Activated T-helper 2 cell treated with anti-CD3 and anti-CD28 coated beads, Interferon-gamma antibody, Interleukin-2, Interleukin-4, amounts not matched to agents 10 μg/mL and 5 μg/mL and 100 μg/mL, durations not matched to agents 14 hours and 24 hours and 36 hours (primary cell): ENCODE measurements around the gene PARD3. TPM values are rescaled to one million over a fixed set of nuclear protein-coding genes. Genes with fewer than 3 reads are reported as not detected.
"Not testable (repeated sequence)": the region's sequence is repeated elsewhere in the genome, so short reads cannot be mapped to it uniquely, and the experiment has no call there.

Source experiments
- DNase-seq: peaks from one replicate; pipeline ENCODE4 v3.0.0; 2021; ENCODE audit warnings: low spot score
- H3K27ac Mint-ChIP-seq: one replicate; pipeline ENCODE4 v1.8.0; 2021; ENCODE audit warnings: mixed read lengths
- H3K27me3 Mint-ChIP-seq: one replicate; pipeline ENCODE4 v1.8.0; 2021; ENCODE audit warnings: low read depth, mixed read lengths
- H3K36me3 Mint-ChIP-seq: one replicate; pipeline ENCODE4 v1.8.0; 2021; ENCODE audit warnings: low read depth, mixed read lengths
- H3K4me1 Mint-ChIP-seq: one replicate; pipeline ENCODE4 v1.8.0; 2021; ENCODE audit warnings: low read depth, mixed read lengths
- H3K4me3 Mint-ChIP-seq: one replicate; pipeline ENCODE4 v1.8.0; 2021; ENCODE audit warnings: low read depth, mild to moderate bottlenecking, moderate library complexity, mixed read lengths
- H3K9me3 Mint-ChIP-seq: one replicate; pipeline ENCODE4 v1.8.0; 2021; ENCODE audit warnings: mixed read lengths
- intact Hi-C: fragments of 100-400 bp; cut with micrococcal nuclease; formaldehyde crosslinking; loops from one replicate; pipeline ENCODE4 v1.15.1; 2023
- total RNA-seq: library from RNA; stranded (reverse); gene quantifications from 2 replicates; pipeline ENCODE4 v1.2.3, GENCODE V29; 2022

Gene PARD3
- total RNA-seq, 1 donor from 2014 or later: 1.4 TPM

DNA sequence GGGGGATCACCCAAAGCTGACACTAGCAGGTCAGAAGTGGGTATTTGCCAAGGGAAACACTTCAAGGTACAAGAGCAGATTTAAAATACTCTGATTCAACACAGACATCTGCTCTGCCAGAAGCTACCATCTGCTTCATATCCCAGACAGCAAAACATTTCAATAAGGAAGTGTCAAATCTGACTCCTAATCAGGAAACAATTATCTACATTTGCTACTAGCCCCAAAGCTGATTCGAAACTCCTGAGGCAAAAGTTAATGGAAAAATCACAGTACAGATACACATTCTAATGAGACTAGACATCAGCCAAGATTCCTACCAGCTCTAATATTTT lies 48.9 kb downstream of the PARD3 start:
- intact Hi-C loops: no loop called here
- no peak overlapping the region for H3K27ac Mint-ChIP-seq
- H3K4me3 Mint-ChIP-seq: no peak overlapping the region
- no peaks in the 10 kb centered on the region for H3K9me3 Mint-ChIP-seq
- DNase-seq: no peak
- H3K4me1 Mint-ChIP-seq: no peaks in the 10 kb centered on the region
- no peaks in the 10 kb centered on the region for H3K36me3 Mint-ChIP-seq
- peaks cover 6% of the 10 kb centered on the region for H3K27me3 Mint-ChIP-seq

DNA sequence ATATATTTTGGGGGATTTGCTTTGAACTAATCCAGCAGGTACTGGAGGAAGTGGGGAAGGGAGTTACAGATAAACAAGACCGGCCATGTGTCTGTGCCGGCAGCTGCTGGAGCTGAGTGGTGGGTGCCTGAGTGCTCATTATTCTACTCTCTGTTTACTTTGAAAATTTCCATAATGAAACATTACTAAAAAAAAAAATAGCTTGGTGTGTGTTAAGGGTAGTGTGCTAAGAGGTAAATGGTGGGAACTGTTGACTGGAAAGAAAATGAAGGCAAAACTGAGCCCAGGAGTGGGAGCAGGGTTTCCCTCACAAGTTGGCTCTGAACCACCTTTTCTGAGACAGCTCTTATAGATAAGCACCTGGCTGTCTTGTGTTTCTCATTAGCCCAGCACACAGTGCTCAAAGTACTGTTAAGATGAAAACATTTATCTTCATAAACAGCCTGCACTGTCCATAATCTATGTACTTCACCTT lies 50.6 kb downstream of the PARD3 start:
- H3K36me3 Mint-ChIP-seq: no peaks in the 10 kb centered on the region
- H3K27ac Mint-ChIP-seq: no peak overlapping the region
- intact Hi-C loops: no loop called here
- H3K4me1 Mint-ChIP-seq: no peaks in the 10 kb centered on the region
- DNase-seq: no peak
- no peak overlapping the region for H3K4me3 Mint-ChIP-seq
- H3K9me3 Mint-ChIP-seq: no peaks in the 10 kb centered on the region
- peaks cover 1% of the 10 kb centered on the region for H3K27me3 Mint-ChIP-seq

DNA sequence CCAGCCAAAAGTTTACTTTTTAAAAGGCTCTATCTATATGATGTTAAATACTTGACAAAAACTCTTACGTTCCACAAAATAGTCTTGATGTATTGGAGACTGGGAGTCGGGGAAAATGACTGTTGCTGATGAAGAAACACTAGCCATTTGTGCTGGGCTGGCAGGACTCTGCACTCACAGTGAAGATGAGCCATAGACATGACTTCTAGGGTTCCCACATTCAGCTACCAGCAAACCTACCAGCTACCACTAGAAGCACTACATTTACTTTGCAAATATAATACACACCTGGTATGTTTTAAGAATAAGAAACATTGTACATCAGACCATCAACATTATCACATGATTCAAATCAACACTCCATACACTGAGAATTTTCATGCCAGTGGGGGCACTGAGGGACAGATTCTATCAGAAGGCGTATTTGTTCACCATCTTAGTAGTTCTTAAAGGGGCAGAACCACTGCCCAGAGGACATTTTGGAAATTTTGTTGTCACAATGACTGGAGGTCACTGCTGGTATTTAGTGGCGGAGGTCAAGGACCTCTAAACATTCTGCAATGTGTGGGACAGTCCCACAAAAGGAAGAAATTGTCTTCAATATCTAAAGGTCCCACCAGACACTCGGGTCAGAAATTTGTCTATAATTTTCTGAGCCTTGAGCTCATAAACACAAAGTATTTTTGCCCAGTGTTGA lies 52.3 kb downstream of the PARD3 start:
- Mint-ChIP-seq H3K9me3 (no peaks in the 10 kb centered on the region), H3K36me3 (no peaks in the 10 kb centered on the region), H3K27ac (no peak overlapping the region), H3K4me1 (peaks cover 8% of the 10 kb centered on the region), H3K4me3 (no peak overlapping the region), H3K27me3 (peaks cover 1% of the 10 kb centered on the region)
- intact Hi-C loops: no loop called here
- DNase-seq: no peak

DNA sequence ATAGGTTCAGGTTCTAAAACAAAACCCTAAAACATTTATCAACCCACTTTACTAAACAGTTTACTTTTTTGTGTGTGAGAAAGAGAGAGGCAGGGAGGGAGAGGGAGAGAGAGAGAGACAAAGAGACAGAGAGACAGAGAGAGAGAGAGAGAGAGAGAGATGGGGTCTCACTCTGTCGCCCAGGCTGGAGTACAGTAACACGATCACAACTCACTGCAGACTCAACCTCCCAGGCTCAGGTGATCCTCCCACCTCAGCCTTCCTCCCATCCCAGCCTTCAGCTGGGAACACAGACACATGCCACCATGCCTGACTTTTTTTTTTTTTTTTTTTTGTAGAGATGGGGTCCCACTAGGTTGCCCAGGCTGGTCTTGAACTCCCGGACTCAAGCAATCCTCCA lies 52.9 kb downstream of the PARD3 start:
- Mint-ChIP-seq H3K27me3 (peaks cover 1% of the 10 kb centered on the region), H3K9me3 (no peaks in the 10 kb centered on the region), H3K27ac (no peak overlapping the region), H3K36me3 (no peaks in the 10 kb centered on the region), H3K4me1 (peaks cover 8% of the 10 kb centered on the region), H3K4me3 (no peak overlapping the region)
- DNase-seq: no peak
- intact Hi-C loops: no loop called here

DNA sequence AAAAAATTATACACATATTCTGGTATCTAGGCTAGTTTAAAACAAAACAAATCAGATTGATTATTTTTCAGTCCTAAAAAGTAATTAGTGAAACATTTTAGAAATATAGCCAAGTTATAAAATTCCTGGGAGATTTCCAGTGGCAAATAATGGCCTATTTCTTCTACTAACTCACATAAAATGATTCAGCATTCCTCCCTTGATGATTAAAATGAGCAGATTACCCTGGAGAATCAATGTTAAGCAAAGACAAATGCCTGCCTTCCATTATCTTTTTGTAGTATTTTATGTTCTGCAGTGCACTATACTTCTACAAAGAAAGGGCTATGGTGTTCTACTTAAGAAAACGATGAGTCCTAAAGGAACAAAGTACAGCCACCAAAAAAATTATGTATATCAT lies 53.6 kb downstream of the PARD3 start:
- intact Hi-C loops: no loop called here
- Mint-ChIP-seq H3K27me3 (peaks cover 1% of the 10 kb centered on the region), H3K4me1 (peaks cover 8% of the 10 kb centered on the region), H3K4me3 (no peak overlapping the region), H3K9me3 (no peaks in the 10 kb centered on the region), H3K27ac (no peak overlapping the region), H3K36me3 (no peaks in the 10 kb centered on the region)
- DNase-seq: no peak

DNA sequence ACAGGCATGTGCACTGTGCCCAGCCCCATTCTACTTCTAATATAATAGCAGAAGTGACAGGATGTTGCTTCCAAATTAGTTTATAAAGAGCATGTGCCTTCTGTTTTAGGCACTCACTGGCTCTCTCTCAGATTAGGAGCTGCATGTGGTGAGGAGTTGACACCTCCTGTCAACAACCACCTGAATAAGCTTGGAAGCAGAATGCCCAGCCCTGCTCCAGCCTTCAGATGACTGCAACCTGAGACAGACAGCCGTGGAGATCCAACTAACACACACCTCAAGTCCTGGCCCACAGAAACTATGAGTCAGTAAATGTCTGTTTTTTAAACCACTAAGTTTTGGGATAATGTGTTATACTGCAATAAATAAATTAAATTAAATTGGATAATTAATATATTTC lies 54.5 kb downstream of the PARD3 start:
- H3K9me3 Mint-ChIP-seq: no peaks in the 10 kb centered on the region
- intact Hi-C loops: no loop called here
- no peak for DNase-seq
- H3K4me1 Mint-ChIP-seq: peaks cover 8% of the 10 kb centered on the region
- no peak overlapping the region for H3K27ac Mint-ChIP-seq
- H3K27me3 Mint-ChIP-seq: peaks cover 1% of the 10 kb centered on the region
- no peaks in the 10 kb centered on the region for H3K36me3 Mint-ChIP-seq
- H3K4me3 Mint-ChIP-seq: no peak overlapping the region

DNA sequence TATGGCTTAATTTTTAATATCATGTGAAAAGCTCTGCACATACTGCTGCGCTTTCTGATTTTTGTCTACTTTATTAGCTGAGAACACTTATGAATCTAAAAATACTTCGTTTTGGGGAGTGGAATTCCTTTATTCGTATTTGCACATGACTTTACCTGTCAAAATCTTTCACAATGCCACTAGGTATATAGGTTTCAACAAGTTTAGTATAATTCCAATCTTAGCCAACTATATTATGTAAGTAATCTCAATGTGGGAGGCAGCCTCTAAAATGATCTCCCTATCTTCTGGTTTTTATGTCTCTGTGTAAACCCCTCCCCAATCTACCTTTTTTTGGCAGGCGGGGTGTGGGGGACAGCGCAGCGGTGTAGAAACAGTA lies 55.3 kb downstream of the PARD3 start:
- peaks cover 8% of the 10 kb centered on the region for H3K4me1 Mint-ChIP-seq
- no peak overlapping the region for H3K27ac Mint-ChIP-seq
- no peaks in the 10 kb centered on the region for H3K36me3 Mint-ChIP-seq
- intact Hi-C loops: no loop called here
- no peak for DNase-seq
- no peak overlapping the region for H3K4me3 Mint-ChIP-seq
- no peaks in the 10 kb centered on the region for H3K9me3 Mint-ChIP-seq
- peaks cover 1% of the 10 kb centered on the region for H3K27me3 Mint-ChIP-seq

DNA sequence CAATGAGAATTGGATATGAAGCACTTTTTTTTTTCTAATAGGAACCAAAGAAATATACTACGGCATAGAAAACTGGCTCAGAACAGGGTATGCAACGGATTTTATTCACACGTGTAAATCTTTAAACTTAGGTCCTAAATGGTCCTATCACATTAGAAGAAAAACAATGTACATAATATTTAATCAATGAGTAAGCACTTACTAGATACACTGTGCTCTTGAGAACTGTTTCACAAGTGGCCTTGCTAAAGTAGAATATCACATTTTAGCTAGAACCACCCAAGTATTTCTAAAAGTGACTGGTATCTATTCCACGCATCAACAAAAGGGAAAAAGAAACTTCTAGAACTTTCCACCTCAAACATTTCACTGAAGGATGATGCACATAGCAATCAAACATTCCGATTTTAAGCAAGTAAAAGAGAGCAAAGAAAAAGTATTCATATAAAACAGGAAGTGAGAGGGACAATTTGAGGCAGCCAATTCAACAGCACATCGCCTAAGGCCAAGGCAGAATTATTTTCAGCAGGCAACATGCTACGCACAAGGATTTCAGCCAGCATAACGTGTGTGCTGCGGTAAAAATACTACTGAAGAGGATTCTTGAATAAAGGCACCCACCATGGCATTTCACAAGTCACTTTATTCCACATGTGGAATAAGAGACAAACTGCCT lies 55.8 kb downstream of the PARD3 start:
- Mint-ChIP-seq H3K27ac (no peak overlapping the region), H3K4me1 (peaks cover 8% of the 10 kb centered on the region), H3K36me3 (no peaks in the 10 kb centered on the region), H3K27me3 (peaks cover 1% of the 10 kb centered on the region), H3K9me3 (no peaks in the 10 kb centered on the region), H3K4me3 (no peak overlapping the region)
- DNase-seq: no peak
- intact Hi-C loops: no loop called here

DNA sequence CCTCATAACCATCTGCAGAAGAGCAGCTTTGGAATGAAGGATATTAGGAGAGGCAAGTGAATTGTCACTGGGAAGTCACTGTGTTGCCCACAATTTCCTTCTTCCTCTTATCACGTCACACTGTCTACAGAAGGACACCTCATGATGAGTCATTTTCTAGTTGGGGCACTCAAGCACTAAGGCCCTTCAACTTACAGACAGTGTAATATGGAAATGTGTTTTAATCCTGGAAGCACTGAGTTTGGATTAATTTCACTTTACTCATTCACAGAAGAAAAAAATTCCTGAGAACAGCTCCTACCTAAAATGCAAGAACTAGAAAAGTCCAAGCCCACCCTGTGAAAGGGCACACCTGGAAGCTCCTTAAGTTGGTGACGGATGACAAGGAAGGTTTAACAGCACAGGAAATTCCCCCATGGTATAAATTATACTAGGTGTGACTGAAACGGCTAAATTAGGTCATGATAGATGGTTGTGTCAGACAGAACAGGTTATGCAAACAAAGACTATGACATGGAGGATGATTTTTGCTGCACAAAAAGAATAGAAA lies 56.6 kb downstream of the PARD3 start:
- Mint-ChIP-seq H3K36me3 (no peaks in the 10 kb centered on the region), H3K27me3 (peaks cover 1% of the 10 kb centered on the region), H3K4me3 (no peak overlapping the region), H3K27ac (no peak overlapping the region), H3K9me3 (no peaks in the 10 kb centered on the region), H3K4me1 (peaks cover 8% of the 10 kb centered on the region)
- no peak for DNase-seq
- intact Hi-C loops: no loop called here

DNA sequence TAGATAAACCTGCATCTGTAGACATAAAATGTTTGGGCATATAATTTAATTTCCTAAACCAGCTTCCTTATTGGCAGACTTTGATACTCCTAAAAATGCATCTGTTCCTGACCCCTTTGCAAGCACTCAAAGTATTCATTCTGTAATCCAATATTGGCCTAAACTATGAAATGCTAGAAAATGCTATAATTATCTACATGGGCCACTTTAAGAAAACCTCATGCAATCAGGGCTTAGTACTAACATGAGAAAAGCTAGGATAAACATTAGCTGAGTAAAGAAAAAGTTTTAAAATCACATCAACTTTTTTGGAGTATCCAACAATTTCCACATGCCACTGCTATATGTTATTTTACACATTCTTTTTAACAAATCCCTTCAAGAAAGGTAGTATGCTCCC lies 57.2 kb downstream of the PARD3 start:
- H3K27ac Mint-ChIP-seq: no peak overlapping the region
- no peaks in the 10 kb centered on the region for H3K9me3 Mint-ChIP-seq
- H3K36me3 Mint-ChIP-seq: no peaks in the 10 kb centered on the region
- no peak for DNase-seq
- H3K4me3 Mint-ChIP-seq: no peak overlapping the region
- intact Hi-C loops: no loop called here
- peaks cover 1% of the 10 kb centered on the region for H3K27me3 Mint-ChIP-seq
- H3K4me1 Mint-ChIP-seq: peaks cover 8% of the 10 kb centered on the region

DNA sequence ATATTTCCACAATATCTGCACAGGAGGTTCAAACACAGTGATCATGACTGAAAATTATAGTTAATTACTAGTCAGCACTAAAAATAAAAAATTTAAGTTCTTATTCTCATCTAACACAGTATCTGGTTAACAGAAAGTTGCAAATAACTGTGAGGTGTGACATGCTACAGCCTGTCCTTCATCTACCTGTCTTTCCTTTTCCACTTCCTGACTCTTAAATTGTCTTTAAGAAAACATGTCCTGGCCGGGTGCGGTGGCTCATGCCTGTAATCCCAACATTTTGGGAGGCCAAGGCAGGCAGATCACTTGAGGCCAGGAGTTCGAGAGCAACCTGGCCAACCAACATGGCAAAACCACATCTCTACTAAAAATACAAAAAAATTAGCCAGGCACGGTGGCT lies 57.9 kb downstream of the PARD3 start:
- H3K27ac Mint-ChIP-seq, H3K27me3 Mint-ChIP-seq, H3K9me3 Mint-ChIP-seq, H3K36me3 Mint-ChIP-seq, intact Hi-C loops, DNase-seq, H3K4me3 Mint-ChIP-seq, H3K4me1 Mint-ChIP-seq: not testable (repeated sequence)

DNA sequence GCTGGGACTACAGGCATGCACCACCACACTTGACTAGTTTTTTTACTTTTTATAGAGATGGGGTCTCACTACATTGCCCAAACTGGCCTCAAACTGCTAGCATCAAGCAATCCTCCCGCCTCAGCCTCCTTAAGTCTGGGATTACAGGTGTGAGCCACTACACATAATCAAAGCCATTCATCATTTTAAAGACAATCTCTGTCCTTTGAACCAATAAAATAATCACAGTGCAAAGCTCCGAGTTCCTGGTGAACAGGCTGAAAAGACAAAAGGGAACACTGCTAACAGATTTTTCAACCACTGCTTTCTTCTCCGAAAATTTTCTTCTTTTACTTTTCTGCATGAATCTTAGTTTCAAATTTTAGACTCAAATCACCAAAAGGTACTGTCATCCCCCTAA lies 58.5 kb downstream of the PARD3 start:
- H3K4me3 Mint-ChIP-seq: no peak overlapping the region
- no peak overlapping the region for H3K27ac Mint-ChIP-seq
- intact Hi-C loops: no loop called here
- no peaks in the 10 kb centered on the region for H3K9me3 Mint-ChIP-seq
- H3K4me1 Mint-ChIP-seq: peaks cover 8% of the 10 kb centered on the region
- no peaks in the 10 kb centered on the region for H3K36me3 Mint-ChIP-seq
- DNase-seq: no peak
- H3K27me3 Mint-ChIP-seq: no peaks in the 10 kb centered on the region

DNA sequence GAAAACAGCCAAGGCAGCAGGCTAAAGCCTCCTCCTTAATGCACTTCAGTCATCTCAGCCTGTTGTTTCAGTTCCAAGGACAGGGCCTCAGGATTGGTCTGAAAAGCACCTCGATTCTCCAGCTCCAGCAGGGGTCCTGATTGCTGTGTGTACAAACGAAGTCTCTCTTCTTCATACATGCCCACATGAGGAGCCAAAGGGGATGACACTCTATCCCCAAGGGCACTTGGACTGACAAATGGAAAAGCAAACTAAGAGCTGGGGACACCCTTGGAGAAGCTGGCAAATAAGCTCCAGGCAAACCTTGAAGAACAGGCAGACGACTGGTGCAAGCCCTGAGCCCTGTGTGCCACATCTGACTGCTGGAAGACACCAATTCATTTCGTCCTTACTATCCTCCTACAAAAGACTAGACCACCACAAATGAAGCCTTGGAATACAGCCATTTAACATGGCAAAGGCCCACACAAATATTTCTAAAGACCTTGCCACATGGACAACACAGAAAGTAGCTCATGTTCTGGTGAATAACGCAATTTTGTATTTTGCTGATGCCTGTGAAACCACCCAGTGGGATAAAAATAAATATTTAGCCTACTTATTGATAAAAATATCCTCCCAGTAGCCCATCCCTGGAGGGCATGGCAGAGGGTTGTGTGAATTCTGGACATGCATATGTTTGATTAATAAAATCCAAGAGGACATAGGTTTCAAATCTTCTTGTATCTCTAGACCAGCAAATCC lies 61.9 kb downstream of the PARD3 start:
- no peaks in the 10 kb centered on the region for H3K9me3 Mint-ChIP-seq
- DNase-seq: no peak
- no peak overlapping the region for H3K27ac Mint-ChIP-seq
- intact Hi-C loops: no loop called here
- no peaks in the 10 kb centered on the region for H3K36me3 Mint-ChIP-seq
- H3K4me1 Mint-ChIP-seq: peaks cover 2% of the 10 kb centered on the region
- no peak overlapping the region for H3K4me3 Mint-ChIP-seq
- no peaks in the 10 kb centered on the region for H3K27me3 Mint-ChIP-seq
